Activated CD8-positive, alpha-beta memory T cell treated with anti-CD3 and anti-CD28 coated beads, Interleukin-2, amount 10 ng/mL, durations not matched to agents 7 days and 5 days (primary cell): Measurements from ENCODE around the gene DMXL1. TPM values are rescaled to one million over a fixed set of nuclear protein-coding genes. Genes with fewer than 3 reads are reported as not detected.
"Not testable (repeated sequence)": the region's sequence is repeated elsewhere in the genome, so short reads cannot be mapped to it uniquely, and the experiment has no call there.

Experiments used
- ATAC-seq: fragments of 150-1000 bp; cut with Tn5 transposase; one replicate; pipeline ENCODE4 v1.10.0; 2021; ENCODE audit warnings: moderate library complexity
- CTCF ChIA-PET: fragments of 350-600 bp; sonication (Branson Sonifier 250); formaldehyde crosslinking; loops from one replicate; lab custom pipeline; 2021; ENCODE audit warnings: antibody characterized with exemption; lab: Charles Lee
- DNase-seq: peaks from one replicate; pipeline ENCODE4 v3.0.0-alpha.2; 2020
- H3K27ac Mint-ChIP-seq: one replicate; pipeline ENCODE4 v1.8.0; 2021; ENCODE audit warnings: mild to moderate bottlenecking, mixed read lengths
- H3K27me3 Mint-ChIP-seq: one replicate; pipeline ENCODE4 v1.8.0; 2021; ENCODE audit warnings: mixed read lengths
- H3K36me3 Mint-ChIP-seq: one replicate; pipeline ENCODE4 v1.8.0; 2021; ENCODE audit warnings: mild to moderate bottlenecking, mixed read lengths
- H3K4me1 Mint-ChIP-seq: one replicate; pipeline ENCODE4 v1.8.0; 2021; ENCODE audit warnings: mixed read lengths
- H3K4me3 Mint-ChIP-seq: one replicate; pipeline ENCODE4 v1.8.0; 2021; ENCODE audit warnings: mild to moderate bottlenecking, moderate library complexity, mixed read lengths
- H3K9me3 Mint-ChIP-seq: one replicate; pipeline ENCODE4 v1.8.0; 2022; ENCODE audit warnings: low read depth, mixed read lengths
- total RNA-seq, 2 experiments: library from RNA; stranded (reverse); gene quantifications; one replicate each; pipeline ENCODE4 v1.2.3, GENCODE V29; 2021

DMXL1 gene
- total RNA-seq, 2 experiments from 2014 or later, result 30.4 to 35.5 TPM

GRCh38 chr5:119166026-119166425 is 95.1 kb downstream of the DMXL1 start:
- ATAC-seq (no peak), DNase-seq (no peak)
- Mint-ChIP-seq H3K4me3 (no peak overlapping the region), H3K9me3 (no peaks in the 10 kb centered on the region), H3K27ac (no peak overlapping the region), H3K27me3 (no peaks in the 10 kb centered on the region), H3K36me3 (peaks cover 17% of the 10 kb centered on the region), H3K4me1 (peaks cover 5% of the 10 kb centered on the region)
- CTCF ChIA-PET, result no interaction called here

- ATAC-seq (no peak), DNase-seq (no peak)
- H3K4me3 Mint-ChIP-seq, result no peak overlapping the region
- peaks cover 5% of the 10 kb centered on the region for H3K4me1 Mint-ChIP-seq
- no peaks in the 10 kb centered on the region for H3K27me3 Mint-ChIP-seq
- H3K36me3 Mint-ChIP-seq, result peaks cover 21% of the 10 kb centered on the region
- CTCF ChIA-PET, result interaction anchor here (0.8 to 1.4 kb wide), 4 partner anchors 11 to 180 kb away, joined by 3 to 5 read pairs (median 3); partner anchors contain the start of gene DTWD2
- no peak overlapping the region for H3K27ac Mint-ChIP-seq
- H3K9me3 Mint-ChIP-seq, result no peaks in the 10 kb centered on the region
These were observed 97.5 kb downstream of the DMXL1 start for GRCh38 chr5:119168401-119168800.

GRCh38 chr5:119171686-119172085 is 100.8 kb downstream of the DMXL1 start:
- H3K4me3 Mint-ChIP-seq, result no peak overlapping the region
- CTCF ChIA-PET, result no interaction called here
- H3K27ac Mint-ChIP-seq, result no peak overlapping the region
- peaks cover 9% of the 10 kb centered on the region for H3K4me1 Mint-ChIP-seq
- H3K27me3 Mint-ChIP-seq, result no peaks in the 10 kb centered on the region
- DNase-seq, result no peak
- H3K36me3 Mint-ChIP-seq, result peaks cover 20% of the 10 kb centered on the region
- no peak for ATAC-seq
- H3K9me3 Mint-ChIP-seq, result no peaks in the 10 kb centered on the region

- no peak overlapping the region for H3K27ac Mint-ChIP-seq
- H3K4me1 Mint-ChIP-seq, result peaks cover 5% of the 10 kb centered on the region
- no peak for ATAC-seq
- no peak overlapping the region for H3K4me3 Mint-ChIP-seq
- H3K9me3 Mint-ChIP-seq, result no peaks in the 10 kb centered on the region
- peaks cover 19% of the 10 kb centered on the region for H3K36me3 Mint-ChIP-seq
- no peaks in the 10 kb centered on the region for H3K27me3 Mint-ChIP-seq
- CTCF ChIA-PET, result no interaction called here
- no peak for DNase-seq
These were observed 103.8 kb downstream of the DMXL1 start for GRCh38 chr5:119174578-119175163.

GRCh38 chr5:119176785-119177184 is 105.9 kb downstream of the DMXL1 start:
- Mint-ChIP-seq H3K27me3 (no peaks in the 10 kb centered on the region), H3K4me1 (peaks cover 5% of the 10 kb centered on the region), H3K4me3 (no peak overlapping the region), H3K9me3 (no peaks in the 10 kb centered on the region), H3K36me3 (peaks cover 15% of the 10 kb centered on the region), H3K27ac (no peak overlapping the region)
- DNase-seq (no peak), ATAC-seq (no peak)
- CTCF ChIA-PET, result no interaction called here

- Mint-ChIP-seq H3K36me3 (peaks cover 15% of the 10 kb centered on the region), H3K27me3 (no peaks in the 10 kb centered on the region), H3K4me1 (peaks cover 5% of the 10 kb centered on the region), H3K27ac (no peak overlapping the region), H3K9me3 (no peaks in the 10 kb centered on the region), H3K4me3 (no peak overlapping the region)
- CTCF ChIA-PET, result no interaction called here
- ATAC-seq (no peak), DNase-seq (no peak)
These were observed 106.3 kb downstream of the DMXL1 start for GRCh38 chr5:119177226-119177625.

- no peak for DNase-seq
- H3K9me3 Mint-ChIP-seq, result no peaks in the 10 kb centered on the region
- peaks cover 12% of the 10 kb centered on the region for H3K36me3 Mint-ChIP-seq
- no peak overlapping the region for H3K4me3 Mint-ChIP-seq
- no peak overlapping the region for H3K27ac Mint-ChIP-seq
- no peaks in the 10 kb centered on the region for H3K27me3 Mint-ChIP-seq
- ATAC-seq, result no peak
- peaks cover 5% of the 10 kb centered on the region for H3K4me1 Mint-ChIP-seq
- CTCF ChIA-PET, result interaction anchor here (1.1 kb wide), 1 partner anchor 11 kb away, joined by 3 read pairs; no protein-coding TSS in a partner anchor
These were observed 107.5 kb downstream of the DMXL1 start for GRCh38 chr5:119178435-119178834.

GRCh38 chr5:119179857-119180641 is 109.2 kb downstream of the DMXL1 start:
- CTCF ChIA-PET, result interaction anchor here (0.6 to 1.2 kb wide), 4 partner anchors 11 to 293 kb away, joined by 3 to 5 read pairs (median 3); no protein-coding TSS in a partner anchor
- no peaks in the 10 kb centered on the region for H3K4me1 Mint-ChIP-seq
- no peaks in the 10 kb centered on the region for H3K27me3 Mint-ChIP-seq
- DNase-seq (no peak), ATAC-seq (no peak)
- H3K36me3 Mint-ChIP-seq, result peaks cover 16% of the 10 kb centered on the region
- H3K4me3 Mint-ChIP-seq, result no peak overlapping the region
- no peak overlapping the region for H3K27ac Mint-ChIP-seq
- no peaks in the 10 kb centered on the region for H3K9me3 Mint-ChIP-seq

GRCh38 chr5:119185512-119185911 is 114.6 kb downstream of the DMXL1 start:
- Mint-ChIP-seq H3K4me1 (peaks cover 11% of the 10 kb centered on the region), H3K36me3 (peaks cover 17% of the 10 kb centered on the region)
- ATAC-seq, CTCF ChIA-PET, H3K27ac Mint-ChIP-seq, H3K9me3 Mint-ChIP-seq, H3K4me3 Mint-ChIP-seq, DNase-seq, H3K27me3 Mint-ChIP-seq: not testable (repeated sequence)

GRCh38 chr5:119187776-119188529 is 117.1 kb downstream of the DMXL1 start:
- DNase-seq, result no peak
- Mint-ChIP-seq H3K4me3 (no peak overlapping the region), H3K27ac (no peak overlapping the region), H3K27me3 (no peaks in the 10 kb centered on the region), H3K4me1 (peaks cover 11% of the 10 kb centered on the region), H3K36me3 (peaks cover 22% of the 10 kb centered on the region), H3K9me3 (no peaks in the 10 kb centered on the region)
- CTCF ChIA-PET, result no interaction called here
- no peak for ATAC-seq

- Mint-ChIP-seq H3K4me3 (no peak overlapping the region), H3K36me3 (peaks cover 19% of the 10 kb centered on the region), H3K4me1 (peaks cover 11% of the 10 kb centered on the region), H3K27me3 (no peaks in the 10 kb centered on the region), H3K9me3 (no peaks in the 10 kb centered on the region), H3K27ac (no peak overlapping the region)
- DNase-seq (no peak), ATAC-seq (no peak)
- CTCF ChIA-PET, result no interaction called here
These were observed 119.7 kb downstream of the DMXL1 start for GRCh38 chr5:119190470-119191095.

GRCh38 chr5:119191944-119192343 is 121.1 kb downstream of the DMXL1 start:
- DNase-seq (no peak), ATAC-seq (no peak)
- peaks cover 11% of the 10 kb centered on the region for H3K4me1 Mint-ChIP-seq
- no peak overlapping the region for H3K4me3 Mint-ChIP-seq
- no peak overlapping the region for H3K27ac Mint-ChIP-seq
- H3K27me3 Mint-ChIP-seq, result no peaks in the 10 kb centered on the region
- H3K9me3 Mint-ChIP-seq, result no peaks in the 10 kb centered on the region
- CTCF ChIA-PET, result no interaction called here
- H3K36me3 Mint-ChIP-seq, result peaks cover 19% of the 10 kb centered on the region

- H3K27ac Mint-ChIP-seq, result no peak overlapping the region
- no peaks in the 10 kb centered on the region for H3K4me1 Mint-ChIP-seq
- CTCF ChIA-PET, result no interaction called here
- no peaks in the 10 kb centered on the region for H3K27me3 Mint-ChIP-seq
- peaks cover 5% of the 10 kb centered on the region for H3K9me3 Mint-ChIP-seq
- DNase-seq (no peak), ATAC-seq (no peak)
- H3K36me3 Mint-ChIP-seq, result peaks cover 60% of the 10 kb centered on the region
- H3K4me3 Mint-ChIP-seq, result no peak overlapping the region
These were observed 129.9 kb downstream of the DMXL1 start for GRCh38 chr5:119200795-119201194.
